OCI-LY3 (cell line): ENCODE data around the gene YWHAG.
"Not testable (repeated sequence)": the region's sequence is repeated elsewhere in the genome, so short reads cannot be mapped to it uniquely, and the experiment has no call there.

ENCODE experiments used
- H2AFZ ChIP-seq: fragments of 200-600, 300-600 bp; shearing (Covaris generic); 2 replicates; pipeline ENCODE4 v1.6.0; 2014; ENCODE audit warnings: antibody characterized with exemption, low read depth, low read length
- H3K27ac ChIP-seq: fragments of 200-600, 300-600 bp; sonication (generic); 2 replicates; pipeline ENCODE4 v1.5.1; 2014; ENCODE audit warnings: mild to moderate bottlenecking, low read length, moderate library complexity, mixed read lengths
- H3K27me3 ChIP-seq: fragments of 200-600, 300-600 bp; sonication (generic); 2 replicates; pipeline ENCODE4 v1.6.1; 2014; ENCODE audit warnings: low read depth, low read length, mixed read lengths
- H3K36me3 ChIP-seq: fragments of 200-600, 300-600 bp; sonication (generic); replicated peaks from 2 replicates; pipeline ENCODE3; 2014; ENCODE audit warnings: low read depth, low read length, mixed read lengths
- H3K4me1 ChIP-seq: fragments of 300-600, 200-600 bp; sonication (generic); 2 replicates; pipeline ENCODE4 v1.6.1; 2014; ENCODE audit warnings: low read length, mixed read lengths
- H3K4me2 ChIP-seq: fragments of 200-600, 300-600 bp; sonication (generic); 2 replicates; pipeline ENCODE4 v1.6.1; 2014; ENCODE audit warnings: low read length, mixed read lengths
- H3K4me3 ChIP-seq: fragments of 300-600, 200-600 bp; sonication (generic); 2 replicates; pipeline ENCODE4 v1.5.1; 2014; ENCODE audit warnings: antibody characterized with exemption, mild to moderate bottlenecking, low read length, moderate library complexity
- H3K79me2 ChIP-seq: fragments of 300-600, 200-600 bp; shearing (Covaris generic); 2 replicates; pipeline ENCODE4 v1.6.1; 2014; ENCODE audit warnings: mild to moderate bottlenecking, low read length, mixed read lengths
- H3K9ac ChIP-seq: fragments of 300-600, 200-600 bp; shearing (Covaris generic); 2 replicates; pipeline ENCODE4 v1.6.0; 2014; ENCODE audit warnings: mild to moderate bottlenecking, low read length, moderate library complexity
- H3K9me3 ChIP-seq: fragments of 200-600, 300-600 bp; shearing (Covaris generic); 2 replicates; pipeline ENCODE4 v1.6.1; 2014; ENCODE audit warnings: low read length, mixed read lengths; ENCODE audit not compliant: insufficient read depth
- H4K20me1 ChIP-seq: fragments of 200-600, 300-600 bp; sonication (generic); 2 replicates; pipeline ENCODE4 v1.6.1; 2016; ENCODE audit warnings: low read length, mixed read lengths; ENCODE audit not compliant: insufficient read depth
- CTCF ChIP-seq: fragments of 200-600, 300-600 bp; sonication (generic); IDR thresholded peaks from 2 replicates; pipeline ENCODE4 v1.5.1; 2014; ENCODE audit warnings: antibody characterized with exemption, low read length, low read depth
- EZH2phosphoT487 ChIP-seq: fragments of 200-600 bp; shearing (Covaris generic); IDR thresholded peaks from 2 replicates; pipeline ENCODE4 v1.6.1; 2018; ENCODE audit warnings: antibody characterized with exemption, mixed run types, low read depth

Gene YWHAG

GRCh38 chr7:76396864-76397263 is 38.1 kb upstream of the YWHAG start:
- H4K20me1 ChIP-seq = no peaks in the 10 kb centered on the region
- TF ChIP-seq EZH2phosphoT487 (no peak), CTCF (no peak)

DNA sequence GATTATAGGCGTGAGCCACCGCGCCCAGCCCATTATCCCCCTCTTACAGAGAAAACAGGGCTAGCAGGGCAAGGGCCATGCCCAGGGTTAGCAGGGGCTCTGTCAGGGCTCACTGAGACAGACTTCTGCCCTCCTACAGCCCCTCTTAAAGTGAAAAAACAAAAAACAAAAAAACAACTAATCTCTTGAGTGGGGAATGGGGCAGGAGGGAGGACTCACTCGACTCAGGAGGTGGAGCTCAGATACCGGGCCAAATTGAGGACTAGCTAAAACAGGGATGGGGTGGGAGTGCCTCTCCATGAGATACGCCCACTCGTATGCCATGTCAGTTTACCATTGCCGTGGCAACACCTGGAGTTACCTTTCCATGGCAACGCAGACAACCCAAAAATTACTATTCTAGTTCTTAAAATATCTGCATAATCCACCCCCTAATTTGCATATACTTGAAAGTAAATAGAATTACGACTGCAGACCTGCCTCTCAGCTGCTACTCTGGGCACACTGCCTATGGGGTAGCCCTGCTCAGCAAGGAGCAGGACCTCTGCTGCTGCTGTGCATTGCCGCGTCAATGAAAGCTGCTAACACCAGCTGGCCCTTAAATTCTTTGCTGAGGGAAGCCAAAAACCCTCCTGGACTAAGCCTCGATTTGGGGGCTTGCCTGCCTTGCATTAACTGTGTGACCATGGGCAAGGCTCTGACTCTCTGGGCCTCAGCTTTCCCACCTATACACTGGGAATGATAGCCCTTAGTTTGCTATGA is 37.4 kb upstream of the YWHAG start:
- no peaks in the 10 kb centered on the region for H3K27me3 ChIP-seq
- no peaks in the 10 kb centered on the region for H3K79me2 ChIP-seq
- H3K27ac ChIP-seq = no peak overlapping the region
- no peaks in the 10 kb centered on the region for H3K36me3 ChIP-seq
- no peak overlapping the region for H3K9ac ChIP-seq
- TF ChIP-seq CTCF (no peak), EZH2phosphoT487 (no peak)
- H3K4me3 ChIP-seq = no peak overlapping the region
- no peaks in the 10 kb centered on the region for H4K20me1 ChIP-seq
- peaks cover 10% of the 10 kb centered on the region for H3K4me1 ChIP-seq
- H2AFZ ChIP-seq = no peak overlapping the region
- no peaks in the 10 kb centered on the region for H3K9me3 ChIP-seq
- no peak overlapping the region for H3K4me2 ChIP-seq

More at GRCh38 chr7:76396864-76397263, 38.1 kb upstream of the YWHAG start:
- Histone ChIP-seq H3K27me3 (no peaks in the 10 kb centered on the region), H3K9ac (no peak overlapping the region), H3K36me3 (no peaks in the 10 kb centered on the region), H3K27ac (no peak overlapping the region), H3K4me2 (no peak overlapping the region), H3K79me2 (no peaks in the 10 kb centered on the region), H3K4me3 (no peak overlapping the region), H3K4me1 (peaks cover 10% of the 10 kb centered on the region), H3K9me3 (no peaks in the 10 kb centered on the region), H2AFZ (no peak overlapping the region)

DNA sequence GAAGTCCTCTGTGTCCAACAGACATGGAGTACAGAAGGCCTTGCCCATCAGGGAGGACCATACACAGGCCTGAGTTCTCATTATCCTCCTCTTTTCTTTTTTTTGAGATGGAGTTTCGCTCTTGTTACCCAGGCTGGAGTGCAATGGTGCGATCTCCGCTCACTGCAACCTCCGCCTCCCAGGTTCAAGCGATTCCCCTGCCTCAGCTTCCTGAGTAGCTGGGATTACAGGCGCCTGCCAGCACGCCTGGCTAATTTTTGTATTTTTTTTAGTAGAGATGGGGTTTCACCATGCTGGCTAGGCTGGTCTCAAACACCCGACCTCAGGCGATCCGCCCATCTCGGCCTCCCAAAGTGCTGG is 36.8 kb upstream of the YWHAG start:
- not testable (repeated sequence) for H3K9me3 ChIP-seq, H3K27ac ChIP-seq, H3K36me3 ChIP-seq, H4K20me1 ChIP-seq, H3K79me2 ChIP-seq, H3K27me3 ChIP-seq, H3K4me2 ChIP-seq, H2AFZ ChIP-seq, H3K9ac ChIP-seq, H3K4me3 ChIP-seq, H3K4me1 ChIP-seq

DNA sequence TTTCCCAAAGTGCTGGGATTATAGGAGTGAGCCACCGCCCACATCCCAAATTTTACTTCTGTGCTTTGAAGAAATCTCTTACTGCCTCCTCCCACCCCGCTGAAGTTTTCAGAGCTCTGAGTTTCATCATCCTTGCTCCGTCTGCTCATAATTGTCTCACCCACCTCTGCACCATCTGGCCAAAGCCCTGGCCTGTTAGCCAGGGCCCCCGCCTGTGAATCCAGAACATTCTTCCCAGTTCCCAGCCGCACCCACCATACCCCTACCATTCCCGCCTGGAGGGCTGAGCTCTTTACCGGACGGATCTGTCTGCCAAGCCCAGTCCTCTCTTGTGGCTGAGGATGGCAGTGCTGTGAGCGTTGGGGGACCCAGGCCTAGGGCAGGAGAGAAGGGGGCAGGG is 36.2 kb upstream of the YWHAG start:
- Histone ChIP-seq H3K4me2 (no peak overlapping the region), H3K36me3 (no peaks in the 10 kb centered on the region), H3K27ac (no peak overlapping the region), H3K27me3 (no peaks in the 10 kb centered on the region), H3K79me2 (no peaks in the 10 kb centered on the region), H3K9me3 (no peaks in the 10 kb centered on the region), H2AFZ (no peak overlapping the region), H4K20me1 (no peaks in the 10 kb centered on the region), H3K4me3 (no peak overlapping the region), H3K9ac (no peak overlapping the region), H3K4me1 (peaks cover 10% of the 10 kb centered on the region)
- no peak for TF ChIP-seq CTCF
